GM10248 (cell line): ENCODE measurements around the gene KPNA2.
"Not testable (repeated sequence)": the region's sequence is repeated elsewhere in the genome, so short reads cannot be mapped to it uniquely, and the experiment has no call there.

ENCODE experiments used
- CTCF ChIA-PET: fragments of 300-600 bp; sonication (Branson Sonifier 250); formaldehyde crosslinking; extraction: SDS; loops from one replicate; lab custom pipeline; 2021; ENCODE audit warnings: antibody characterized with exemption; lab: Yijun Ruan, JAX
- POLR2A ChIA-PET: fragments of 350-650 bp; sonication (Branson Sonifier 250); formaldehyde crosslinking; extraction: SDS; loops from one replicate; lab custom pipeline; 2020; ENCODE audit warnings: antibody characterized with exemption; lab: Yijun Ruan, JAX
- DNase-seq: peaks from one replicate; pipeline ENCODE4 v3.0.0; 2012; ENCODE audit errors: extremely low spot score
- CTCF ChIP-seq: IDR thresholded peaks from 2 replicates; pipeline ENCODE4 v1.5.1; 2012; ENCODE audit warnings: mild to moderate bottlenecking, low read depth; ENCODE audit errors: extremely low read depth, missing control alignments, control extremely low read depth

The KPNA2 gene

DNA sequence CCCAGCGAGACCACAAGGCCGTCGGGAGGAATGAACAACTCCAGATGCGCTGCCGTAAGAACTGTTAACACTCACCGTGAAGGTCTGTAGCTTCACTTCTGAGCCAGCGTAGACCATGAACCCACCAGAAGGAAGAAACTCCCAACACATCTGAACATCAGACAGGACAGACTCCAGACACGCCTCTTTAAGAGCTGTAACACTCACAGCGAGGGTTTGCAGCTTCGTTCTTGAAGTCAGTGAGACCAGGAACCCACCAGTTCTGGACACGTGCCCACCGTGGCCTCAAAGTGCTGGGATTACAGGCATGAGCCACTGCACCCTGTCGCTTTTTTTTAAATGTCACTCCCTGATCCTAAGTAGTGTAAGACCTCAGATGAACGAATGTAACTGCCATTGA is 17.3 kb downstream of the KPNA2 start:
- CTCF ChIA-PET: interaction anchor here (0.9 kb wide), 1 partner anchor 14 kb away, joined by 4 read pairs; no protein-coding TSS in a partner anchor
- TF ChIP-seq CTCF: no peak
- no peak for DNase-seq
- POLR2A ChIA-PET: no interaction called here

DNA sequence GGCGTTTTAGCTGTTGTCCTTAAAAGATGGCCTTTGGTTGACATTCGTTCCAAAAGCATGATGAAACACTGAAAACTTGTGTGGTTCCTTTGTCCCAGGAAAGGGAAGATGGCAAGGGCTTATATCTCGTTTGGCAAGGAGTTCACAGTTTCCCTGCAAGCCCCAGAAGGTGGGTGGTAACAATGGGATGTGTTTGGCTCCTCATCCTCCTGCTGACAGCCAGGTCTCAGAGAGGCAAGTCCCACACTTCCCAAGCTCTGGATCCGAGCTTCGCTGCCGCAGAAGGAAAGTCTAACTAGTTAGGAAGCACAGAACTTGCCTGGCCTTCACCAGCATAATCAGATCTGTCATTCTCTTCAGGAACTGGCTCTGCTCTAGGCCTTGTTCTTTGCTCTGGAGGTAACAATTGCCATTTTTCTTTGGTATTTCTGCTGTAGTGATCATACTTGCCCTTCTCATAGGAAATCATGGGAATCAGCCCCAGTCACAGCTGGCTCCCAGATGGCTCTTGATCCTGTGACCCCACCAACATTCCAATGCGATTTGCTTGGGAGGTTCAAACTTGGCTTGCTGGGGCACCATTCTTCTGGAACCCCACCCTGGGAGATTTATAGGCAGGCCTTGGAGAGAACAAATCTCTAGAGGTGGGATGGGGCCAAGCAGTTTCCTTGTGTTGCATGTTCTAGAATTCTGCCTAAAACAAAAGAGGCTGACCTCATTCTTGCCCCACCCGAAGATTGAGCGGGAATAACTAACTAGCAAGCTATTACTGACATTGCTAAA is 17.9 kb downstream of the KPNA2 start:
- POLR2A ChIA-PET: no interaction called here
- CTCF ChIA-PET: interaction anchor here (0.9 kb wide), 1 partner anchor 15 kb away, joined by 4 read pairs; no protein-coding TSS in a partner anchor
- no peak for DNase-seq
- TF ChIP-seq CTCF: no peak

- ChIA-PET CTCF (interaction anchor here (1.3 kb wide), 1 partner anchor 146 kb away, joined by 3 read pairs; no protein-coding TSS in a partner anchor), POLR2A (no interaction called here)
- TF ChIP-seq CTCF: no peak
- no peak for DNase-seq
Observed at GRCh38 chr17:68054296-68054900, 18.9 kb downstream of the KPNA2 start.

DNA sequence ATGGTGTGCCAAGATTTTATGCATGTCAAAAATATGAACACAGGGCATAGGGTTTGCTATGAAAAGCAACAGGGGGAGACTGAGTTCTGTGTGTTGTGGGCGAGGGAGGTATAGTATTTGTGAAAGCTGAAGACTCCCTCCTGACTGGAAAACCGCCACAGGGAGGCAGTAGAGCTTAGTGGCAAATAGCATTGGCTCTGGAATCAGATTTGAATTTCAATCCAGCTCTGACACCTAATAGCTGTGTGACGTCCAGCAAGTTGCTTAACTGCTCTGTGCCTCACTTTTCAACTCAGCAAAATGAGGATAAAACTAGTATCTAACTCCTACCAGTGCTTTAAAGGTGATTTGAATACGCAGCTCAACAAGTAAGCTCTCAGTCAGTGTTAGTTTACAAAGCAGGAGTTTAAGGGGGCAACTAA is 22.0 kb downstream of the KPNA2 start:
- CTCF ChIA-PET: interaction anchor here (0.8 to 1.3 kb wide), 6 partner anchors 11 to 403 kb away, joined by 3 to 6 read pairs (median 3); partner anchors contain the start of gene KPNA2
- peak; percentile 17 for TF ChIP-seq CTCF
- POLR2A ChIA-PET: no interaction called here
- DNase-seq: no peak

DNA sequence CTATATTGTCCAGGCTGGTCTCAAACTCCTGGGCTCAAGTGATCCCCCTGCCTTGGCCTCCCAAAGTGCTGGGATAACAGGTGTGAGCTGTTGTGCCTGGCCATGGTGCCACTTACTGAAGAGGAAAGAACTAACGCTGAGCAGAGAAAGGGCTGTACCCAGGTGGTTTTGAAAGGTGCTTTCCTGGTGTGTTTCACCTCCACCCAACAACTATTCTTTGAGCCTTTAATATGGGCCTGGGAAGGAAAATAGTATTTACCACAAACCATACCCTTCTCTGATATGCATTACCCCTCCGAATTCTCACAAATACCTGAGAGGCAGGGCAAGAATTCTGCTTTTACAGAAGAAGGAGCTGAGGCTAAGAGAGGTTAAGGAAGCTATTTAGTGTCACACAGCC is 24.8 kb downstream of the KPNA2 start:
- ChIA-PET CTCF (interaction anchor here (1.0 to 1.6 kb wide), 4 partner anchors 9 to 338 kb away, joined by 3 to 4 read pairs (median 4); no protein-coding TSS in a partner anchor), POLR2A (no interaction called here)
- no peak for TF ChIP-seq CTCF
- no peak for DNase-seq

- DNase-seq: peak; percentile 29
- POLR2A ChIA-PET: no interaction called here
- TF ChIP-seq CTCF: no peak
- CTCF ChIA-PET: interaction anchor here (1.2 to 1.5 kb wide), 2 partner anchors 51 to 111 kb away, joined by 3 to 4 read pairs; no protein-coding TSS in a partner anchor
Observed at GRCh38 chr17:68061512-68062313, 26.2 kb downstream of the KPNA2 start.

- DNase-seq, POLR2A ChIA-PET: not testable (repeated sequence)
- CTCF ChIA-PET: interaction anchor here (1.8 kb wide), 1 partner anchor 135 kb away, joined by 4 read pairs; no protein-coding TSS in a partner anchor
Observed at GRCh38 chr17:68065366-68065765, 29.8 kb downstream of the KPNA2 start.

DNA sequence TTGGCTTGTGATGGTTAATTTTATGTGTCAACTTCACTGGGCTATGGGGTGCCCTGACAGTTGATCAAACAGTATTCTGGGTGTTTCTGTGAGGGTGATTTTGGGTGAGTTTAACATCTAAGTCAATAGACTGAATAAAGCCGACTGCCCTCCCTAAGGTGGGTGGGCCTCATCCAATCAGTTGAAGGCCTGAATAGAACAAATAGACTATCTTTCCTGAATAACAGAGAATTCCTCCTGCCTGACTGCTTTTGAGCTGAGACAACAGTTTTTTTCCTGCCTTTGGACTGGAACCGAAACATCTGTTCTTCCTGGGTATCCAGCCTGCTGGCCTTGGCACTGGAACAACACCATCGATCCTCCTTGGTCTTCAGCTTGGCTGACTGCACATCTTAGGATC is 33.0 kb downstream of the KPNA2 start:
- CTCF ChIA-PET, DNase-seq, POLR2A ChIA-PET: not testable (repeated sequence)

DNA sequence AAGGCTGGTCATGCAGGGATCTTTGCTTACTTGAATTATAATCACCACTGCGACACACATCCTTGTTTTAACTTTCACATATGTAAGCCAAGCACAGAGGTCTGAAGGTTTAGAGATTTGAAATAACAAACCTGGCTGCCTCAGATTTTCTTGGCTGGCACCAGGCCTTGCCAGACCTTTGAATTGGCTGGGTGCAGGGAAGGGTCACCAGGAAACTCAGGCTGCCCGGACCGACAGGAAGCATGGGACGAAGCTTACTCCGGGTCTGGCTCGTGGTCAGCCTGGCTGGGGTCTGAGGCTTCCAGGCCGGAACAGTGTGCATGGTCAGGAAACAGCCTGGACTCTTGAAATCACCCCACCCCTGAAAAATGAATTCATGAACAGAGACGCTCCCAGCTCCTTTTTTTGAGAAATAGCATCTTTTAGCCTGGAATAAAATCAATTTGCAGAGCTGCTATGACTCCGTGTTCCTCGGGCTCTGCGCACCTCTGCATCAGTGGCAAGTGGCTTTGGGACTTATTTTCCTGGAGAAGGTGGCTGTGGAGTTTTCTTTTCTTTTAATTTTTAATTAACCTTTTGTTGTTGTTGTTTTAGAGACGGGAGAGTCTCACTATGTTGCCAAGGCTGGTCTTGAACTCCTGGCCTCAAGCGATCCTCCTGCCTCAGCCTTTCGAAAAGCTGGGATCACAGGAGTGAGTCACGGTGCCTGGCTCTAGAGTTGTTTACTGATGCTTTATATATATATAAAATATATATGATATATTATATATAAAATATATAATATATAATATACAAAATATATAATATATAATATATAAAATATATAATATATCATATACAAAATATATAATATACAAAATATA is 35.3 kb downstream of the KPNA2 start:
- POLR2A ChIA-PET: interaction anchor here (0.6 kb wide), 1 partner anchor 383 kb away, joined by 6 read pairs; no protein-coding TSS in a partner anchor
- not testable (repeated sequence) for DNase-seq

More for the DNA sequence above, 35.3 kb downstream of the KPNA2 start:
- CTCF ChIA-PET: not testable (repeated sequence)
